ENCODE measurements around the gene VMAC.

The VMAC gene

GRCh38 chr19:5954293-5954692, 49.6 kb downstream of the VMAC start:
- no peak for DNase-seq

GRCh38 chr19:5955636-5955935, 50.9 kb downstream of the VMAC start:
- no peak for DNase-seq

- DNase-seq, result no peak
Observed at GRCh38 chr19:5956323-5956722, 51.7 kb downstream of the VMAC start.

GRCh38 chr19:5956728-5957127, 52.1 kb downstream of the VMAC start:
- no peak for DNase-seq

GRCh38 chr19:5957170-5957569, 52.5 kb downstream of the VMAC start:
- no peak for DNase-seq

- no peak for DNase-seq
Observed at GRCh38 chr19:5958074-5958850, 53.6 kb downstream of the VMAC start.

GRCh38 chr19:5958851-5959122, 54.1 kb downstream of the VMAC start:
- no peak for DNase-seq

GRCh38 chr19:5959260-5960004, 54.8 kb downstream of the VMAC start:
- no peak for DNase-seq

All from bone marrow (tissue), 2 donors.